GM12801 (cell line): ENCODE results near the gene CFTR.

Source experiments
- CTCF ChIP-seq: IDR thresholded peaks from one replicate; pipeline ENCODE4 v1.5.1; 2011; ENCODE audit warnings: control low read depth; ENCODE audit not compliant: insufficient read length; ENCODE audit errors: extremely low read depth

CFTR gene

GRCh38 chr7:117550625-117551024 is 70.8 kb downstream of the CFTR start:
- no peak for TF ChIP-seq CTCF

GRCh38 chr7:117552660-117553059 is 72.8 kb downstream of the CFTR start:
- TF ChIP-seq CTCF, result no peak

- no peak for TF ChIP-seq CTCF
These were observed 75.4 kb downstream of the CFTR start for GRCh38 chr7:117555260-117555659.

- TF ChIP-seq CTCF, result no peak
These were observed 79.6 kb downstream of the CFTR start for GRCh38 chr7:117559391-117559790.

- TF ChIP-seq CTCF, result no peak
These were observed 80.2 kb downstream of the CFTR start for GRCh38 chr7:117560030-117560429.

- no peak for TF ChIP-seq CTCF
These were observed 82.9 kb downstream of the CFTR start for GRCh38 chr7:117562759-117563158.

- no peak for TF ChIP-seq CTCF
These were observed 84.3 kb downstream of the CFTR start for GRCh38 chr7:117564080-117564479.

GRCh38 chr7:117564627-117565026 is 84.8 kb downstream of the CFTR start:
- TF ChIP-seq CTCF, result no peak
